ENCODE measurements around the gene NUTF2. TPM values are rescaled to one million over a fixed set of nuclear protein-coding genes. Genes with fewer than 3 reads are reported as not detected.

NUTF2 gene
- total RNA-seq, 4 donors from 2014 or later, result 101 to 161 (median 113) TPM

GRCh38 chr16:67853670-67854069 lies 6.9 kb downstream of the NUTF2 start:
- H3K36me3 ChIP-seq, result no peaks in the 10 kb centered on the region
- no peaks in the 10 kb centered on the region for H3K9me3 ChIP-seq
- no peaks in the 10 kb centered on the region for H3K27me3 ChIP-seq
- H3K4me1 ChIP-seq, result peaks cover 34% of the 10 kb centered on the region
- WGBS, result 100% methylated on average over 3 of the region's 3 CpGs
- no peak for DNase-seq (ENCODE audit: low spot score in 2 of 2)
- H3K4me3 ChIP-seq, result no peak overlapping the region
- H3K27ac ChIP-seq, result no peak overlapping the region
- TF ChIP-seq CTCF (IDR thresholded peaks at IDR 0.05) (no peak), POLR2A (IDR thresholded peaks at IDR 0.05) (no peak), POLR2AphosphoS5 (IDR thresholded peaks at IDR 0.05) (no peak), EP300 (IDR thresholded peaks at IDR 0.05) (no peak)

- Histone ChIP-seq H3K36me3 (no peaks in the 10 kb centered on the region), H3K9me3 (no peaks in the 10 kb centered on the region), H3K4me3 (no peak overlapping the region), H3K27ac (peak overlapping the region; percentile 2), H3K27me3 (no peaks in the 10 kb centered on the region), H3K4me1 (peaks cover 40% of the 10 kb centered on the region)
- TF ChIP-seq POLR2AphosphoS5 (IDR thresholded peaks at IDR 0.05), result no peak
- TF ChIP-seq CTCF (IDR thresholded peaks at IDR 0.05), result no peak
- TF ChIP-seq POLR2A (IDR thresholded peaks at IDR 0.05), result no peak
- no peak for TF ChIP-seq EP300 (IDR thresholded peaks at IDR 0.05)
- no peak for DNase-seq (ENCODE audit: low spot score in 2 of 2)
- WGBS, result 89% methylated on average over 10 of the region's 10 CpGs
Observed at GRCh38 chr16:67855789-67856188, 9.1 kb downstream of the NUTF2 start.

- Histone ChIP-seq H3K27me3 (no peaks in the 10 kb centered on the region), H3K9me3 (no peaks in the 10 kb centered on the region), H3K4me3 (no peak overlapping the region), H3K4me1 (peaks cover 53% of the 10 kb centered on the region), H3K27ac (peak overlapping the region; percentile 97), H3K36me3 (no peaks in the 10 kb centered on the region)
- TF ChIP-seq POLR2AphosphoS5 (IDR thresholded peaks at IDR 0.05) (no peak), CTCF (IDR thresholded peaks at IDR 0.05) (no peak), POLR2A (IDR thresholded peaks at IDR 0.05) (no peak), EP300 (IDR thresholded peaks at IDR 0.05) (no peak)
- DNase-seq (ENCODE audit: low spot score in 2 of 2), result no peak
- 85% methylated on average over 5 of the region's 5 CpGs for WGBS
Observed at GRCh38 chr16:67856927-67857546, 10.3 kb downstream of the NUTF2 start.

GRCh38 chr16:67857547-67858233 lies 11.0 kb downstream of the NUTF2 start:
- Histone ChIP-seq H3K27me3 (no peaks in the 10 kb centered on the region), H3K4me1 (peaks cover 58% of the 10 kb centered on the region), H3K9me3 (no peaks in the 10 kb centered on the region), H3K36me3 (no peaks in the 10 kb centered on the region), H3K27ac (peak overlapping the region; percentile 97), H3K4me3 (no peak overlapping the region)
- 31% methylated on average over 3 of the region's 3 CpGs for WGBS
- TF ChIP-seq CTCF (IDR thresholded peaks at IDR 0.05) (no peak), EP300 (IDR thresholded peaks at IDR 0.05) (no peak), POLR2A (IDR thresholded peaks at IDR 0.05) (no peak), POLR2AphosphoS5 (IDR thresholded peaks at IDR 0.05) (peak in 2 of 3 donors; percentile 67 to 79)
- DNase-seq (ENCODE audit: low spot score in 2 of 2), result peak; percentile 91 to 95

- DNase-seq (ENCODE audit: low spot score in 2 of 2), result no peak
- WGBS, result 69% methylated on average over 4 of the region's 4 CpGs
- Histone ChIP-seq H3K4me3 (no peak overlapping the region), H3K27me3 (no peaks in the 10 kb centered on the region), H3K4me1 (peaks cover 66% of the 10 kb centered on the region), H3K27ac (peak overlapping the region; percentile 97), H3K9me3 (no peaks in the 10 kb centered on the region), H3K36me3 (no peaks in the 10 kb centered on the region)
- no peak for TF ChIP-seq EP300 (IDR thresholded peaks at IDR 0.05)
- TF ChIP-seq CTCF (IDR thresholded peaks at IDR 0.05), result no peak
- TF ChIP-seq POLR2A (IDR thresholded peaks at IDR 0.05), result no peak
- TF ChIP-seq POLR2AphosphoS5 (IDR thresholded peaks at IDR 0.05), result no peak
Observed at GRCh38 chr16:67858500-67858899, 11.8 kb downstream of the NUTF2 start.
